Lower leg skin (tissue), 4 donors: ENCODE results near the gene STX11. TPM values are rescaled to one million over a fixed set of nuclear protein-coding genes. Genes with fewer than 3 reads are reported as not detected.

Experiments
- DNase-seq, 2 donors: peaks; one replicate each; pipeline ENCODE4 v3.0.0-alpha.2; 2019; ENCODE audit warnings: low spot score in 2 of 2
- H3K4me3 ChIP-seq: fragments of 200-600 bp; sonication (generic); 2 replicates; pipeline ENCODE4 v1.5.1; 2017; ENCODE audit warnings: mild to moderate bottlenecking, low read depth; ENCODE audit not compliant: poor library complexity, severe bottlenecking
- POLR2A ChIP-seq, 2 donors: fragments of 450-650 bp; IDR thresholded peaks; one replicate each; pipeline ENCODE4 v1.6.1; 2016 to 2017; ENCODE audit warnings: antibody characterized with exemption in 2 of 2, mild to moderate bottlenecking in 1 of 2, moderate library complexity in 1 of 2
- WGBS, 2 donors: methylation state at CpG; one replicate each; pipeline ENCODE4 v1.1.5; 2018; 5-methylcytosine and 5-hydroxymethylcytosine counted together
- intact Hi-C: fragments of 100-400 bp; cut with DNase I; formaldehyde crosslinking; loops from one replicate; pipeline ENCODE4 v1.15.0; 2023; ENCODE audit warnings: low total_unique reads
- total RNA-seq, 4 donors: library from RNA; depleted of rRNA; stranded (reverse); fragments of >200 nt; gene quantifications; one replicate each; pipeline ENCODE4 v1.1.0, GENCODE V29; 2016
- TF ChIP-seq, protein P1 (sequence below), 3 donors: fragments of 450-650 bp; IDR thresholded peaks; one replicate each; pipeline ENCODE4 v1.5.1; 2016; ENCODE audit warnings: antibody characterized with exemption in 3 of 3, mild to moderate bottlenecking in 3 of 3, moderate library complexity in 2 of 3

STX11 gene
- total RNA-seq, 4 donors from 2014 or later: 14.4 to 34.3 (median 19.3) TPM

- WGBS, 2 donors: 40 to 45% methylated on average over 3 of the region's 3 CpGs
- intact Hi-C loops: no loop called here
- H3K4me3 ChIP-seq: no peak overlapping the region
- no peak for DNase-seq
- TF ChIP-seq POLR2A (IDR thresholded peaks at IDR 0.05): no peak
- TF ChIP-seq, protein P1, sequence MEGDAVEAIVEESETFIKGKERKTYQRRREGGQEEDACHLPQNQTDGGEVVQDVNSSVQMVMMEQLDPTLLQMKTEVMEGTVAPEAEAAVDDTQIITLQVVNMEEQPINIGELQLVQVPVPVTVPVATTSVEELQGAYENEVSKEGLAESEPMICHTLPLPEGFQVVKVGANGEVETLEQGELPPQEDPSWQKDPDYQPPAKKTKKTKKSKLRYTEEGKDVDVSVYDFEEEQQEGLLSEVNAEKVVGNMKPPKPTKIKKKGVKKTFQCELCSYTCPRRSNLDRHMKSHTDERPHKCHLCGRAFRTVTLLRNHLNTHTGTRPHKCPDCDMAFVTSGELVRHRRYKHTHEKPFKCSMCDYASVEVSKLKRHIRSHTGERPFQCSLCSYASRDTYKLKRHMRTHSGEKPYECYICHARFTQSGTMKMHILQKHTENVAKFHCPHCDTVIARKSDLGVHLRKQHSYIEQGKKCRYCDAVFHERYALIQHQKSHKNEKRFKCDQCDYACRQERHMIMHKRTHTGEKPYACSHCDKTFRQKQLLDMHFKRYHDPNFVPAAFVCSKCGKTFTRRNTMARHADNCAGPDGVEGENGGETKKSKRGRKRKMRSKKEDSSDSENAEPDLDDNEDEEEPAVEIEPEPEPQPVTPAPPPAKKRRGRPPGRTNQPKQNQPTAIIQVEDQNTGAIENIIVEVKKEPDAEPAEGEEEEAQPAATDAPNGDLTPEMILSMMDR (IDR thresholded peaks at IDR 0.05): no peak
Observed at GRCh38 chr6:144231721-144232120, 81.4 kb downstream of the STX11 start.

DNA sequence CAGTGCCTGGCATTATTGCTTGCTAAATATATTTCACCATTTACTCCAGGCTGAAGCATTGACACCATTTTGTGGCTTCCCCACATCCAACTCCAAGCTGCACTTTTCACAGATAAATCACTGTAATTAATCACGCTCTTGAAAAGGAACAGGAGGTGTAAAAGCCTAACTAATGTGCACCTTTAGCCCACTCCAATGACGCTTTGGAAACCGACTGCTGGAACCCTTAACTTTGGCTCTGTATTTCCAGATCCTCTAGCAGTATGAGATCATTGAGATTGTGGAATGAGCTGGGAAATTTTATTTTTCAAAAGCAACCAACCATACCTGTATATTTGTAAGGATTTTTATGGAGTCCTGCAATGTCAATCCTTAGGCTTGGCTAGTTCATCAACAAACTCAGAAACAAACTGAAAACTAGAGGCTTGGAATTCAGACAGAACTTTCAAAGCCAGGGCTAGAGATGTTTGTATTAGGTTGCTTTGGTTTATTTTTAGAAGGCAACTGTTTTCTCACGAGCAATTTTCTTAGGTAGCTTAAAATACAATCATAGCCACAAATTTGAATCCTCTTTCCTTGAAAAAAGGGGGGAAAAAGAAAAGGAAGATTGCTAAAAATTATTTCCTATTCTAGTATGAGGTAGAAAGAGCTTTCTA lies 82.0 kb downstream of the STX11 start:
- TF ChIP-seq POLR2A (IDR thresholded peaks at IDR 0.05): no peak
- TF ChIP-seq, protein P1 (IDR thresholded peaks at IDR 0.05): no peak
- DNase-seq: no peak
- WGBS, 2 donors: 40 to 43% methylated on average over 4 of the region's 4 CpGs

GRCh38 chr6:144232832-144233230 lies 82.5 kb downstream of the STX11 start:
- TF ChIP-seq, protein P1 (IDR thresholded peaks at IDR 0.05): no peak
- intact Hi-C loops: no loop called here
- 23 to 25% methylated on average over 2 of the region's 2 CpGs for WGBS, 2 donors
- no peak overlapping the region for H3K4me3 ChIP-seq
- no peak for DNase-seq

More for the DNA sequence above, 82.0 kb downstream of the STX11 start:
- H3K4me3 ChIP-seq: no peak overlapping the region
- intact Hi-C loops: no loop called here

- WGBS, 2 donors: 94 to 98% methylated on average over 3 of the region's 3 CpGs
- no peak for TF ChIP-seq POLR2A (IDR thresholded peaks at IDR 0.05)
- TF ChIP-seq, protein P1 (IDR thresholded peaks at IDR 0.05): no peak
- DNase-seq: no peak
- intact Hi-C loops: no loop called here
- H3K4me3 ChIP-seq: no peak overlapping the region
Observed at GRCh38 chr6:144234399-144234798, 84.1 kb downstream of the STX11 start.

GRCh38 chr6:144234935-144235334 lies 84.6 kb downstream of the STX11 start:
- no peak overlapping the region for H3K4me3 ChIP-seq
- no peak for DNase-seq
- WGBS, 2 donors: 74 to 92% methylated on average over 4 of the region's 4 CpGs
- intact Hi-C loops: no loop called here
- no peak for TF ChIP-seq POLR2A (IDR thresholded peaks at IDR 0.05)
- TF ChIP-seq, protein P1 (IDR thresholded peaks at IDR 0.05): no peak

Other genes starting within 250 kb of the STX11 start
- gene PLAGL1, start 142.3 kb upstream of the STX11 start, total RNA-seq: 10 to 100 TPM; 21.7 to 39.2 (median 27.8) TPM
- gene SF3B5, start 54.9 kb upstream of the STX11 start, total RNA-seq: 100 to 1,000 TPM in 3 of 4 donors, 10 to 100 TPM in 1; 97.7 to 161 (median 120) TPM
- gene UTRN, start 134.8 kb downstream of the STX11 start, total RNA-seq: 100 to 1,000 TPM in 3 of 4 donors, 10 to 100 TPM in 1; 88.7 to 149 (median 132) TPM